Epidermal melanocyte (primary cell): ENCODE measurements around the gene NUDT4B.
"Not testable (repeated sequence)": the region's sequence is repeated elsewhere in the genome, so short reads cannot be mapped to it uniquely, and the experiment has no call there.

Source experiments
- DNase-seq: peaks from one replicate; pipeline ENCODE4 v3.0.0; 2011; ENCODE audit warnings: low spot score; ENCODE audit not compliant: insufficient read length

Gene NUDT4B

GRCh38 chr1:148735538-148735937 is 13.0 kb upstream of the NUDT4B start:
- DNase-seq: not testable (repeated sequence)

GRCh38 chr1:148738667-148739066 is 9.9 kb upstream of the NUDT4B start:
- DNase-seq: not testable (repeated sequence)

GRCh38 chr1:148743200-148743599 is 5.4 kb upstream of the NUDT4B start:
- DNase-seq: not testable (repeated sequence)

GRCh38 chr1:148743726-148744720 is 4.6 kb upstream of the NUDT4B start:
- DNase-seq: not testable (repeated sequence)

- not testable (repeated sequence) for DNase-seq
Measured at GRCh38 chr1:148749335-148749681, 734 bp downstream of the NUDT4B start.

- not testable (repeated sequence) for DNase-seq
Measured at GRCh38 chr1:148756231-148756630, 7.7 kb downstream of the NUDT4B start.

GRCh38 chr1:148757446-148757845 is 8.9 kb downstream of the NUDT4B start:
- DNase-seq: not testable (repeated sequence)

- DNase-seq: not testable (repeated sequence)
Measured at GRCh38 chr1:148758412-148758811, 9.8 kb downstream of the NUDT4B start.

- DNase-seq: not testable (repeated sequence)
Measured at GRCh38 chr1:148758925-148759324, 10.4 kb downstream of the NUDT4B start.

GRCh38 chr1:148759749-148760148 is 11.2 kb downstream of the NUDT4B start:
- DNase-seq: not testable (repeated sequence)

- DNase-seq: not testable (repeated sequence)
Measured at GRCh38 chr1:148760206-148760605, 11.6 kb downstream of the NUDT4B start.

GRCh38 chr1:148761360-148761759 is 12.8 kb downstream of the NUDT4B start:
- not testable (repeated sequence) for DNase-seq

- DNase-seq: not testable (repeated sequence)
Measured at GRCh38 chr1:148765238-148766019, 16.9 kb downstream of the NUDT4B start.

GRCh38 chr1:148768541-148768940 is 20.0 kb downstream of the NUDT4B start:
- DNase-seq: not testable (repeated sequence)

GRCh38 chr1:148769495-148769894 is 20.9 kb downstream of the NUDT4B start:
- DNase-seq: not testable (repeated sequence)

- not testable (repeated sequence) for DNase-seq
Measured at GRCh38 chr1:148773690-148774089, 25.1 kb downstream of the NUDT4B start.

GRCh38 chr1:148774102-148774501 is 25.5 kb downstream of the NUDT4B start:
- DNase-seq: not testable (repeated sequence)

GRCh38 chr1:148775263-148775662 is 26.7 kb downstream of the NUDT4B start:
- not testable (repeated sequence) for DNase-seq

- DNase-seq: not testable (repeated sequence)
Measured at GRCh38 chr1:148777649-148778048, 29.1 kb downstream of the NUDT4B start.

GRCh38 chr1:148780404-148780803 is 31.8 kb downstream of the NUDT4B start:
- DNase-seq: not testable (repeated sequence)

GRCh38 chr1:148791543-148792099 is 43.0 kb downstream of the NUDT4B start:
- not testable (repeated sequence) for DNase-seq
